Measurements from ENCODE around the gene SLC15A2. TPM values are rescaled to one million over a fixed set of nuclear protein-coding genes. Genes with fewer than 3 reads are reported as not detected.
A peak's percentile ranks its signal among the peaks of the same experiment; 100 is the strongest.

The SLC15A2 gene
- total RNA-seq, 2 experiments from 2014 or later, result 0.53 to 0.59 TPM

- intact Hi-C loops (cut with DNase I, micrococcal nuclease), result loop anchor here in 1 of 2 experiments (10.0 kb wide), 1 partner anchor 369 kb away; no protein-coding TSS in a partner anchor
- Mint-ChIP-seq H3K36me3 (ENCODE audit: low read depth) (peaks cover 5% of the 10 kb centered on the region), H3K27ac (no peak overlapping the region), H3K4me3 (no peak overlapping the region), H3K4me1 (no peaks in the 10 kb centered on the region), H3K27me3 (no peaks in the 10 kb centered on the region), H3K9me3 (ENCODE audit: low read depth) (no peaks in the 10 kb centered on the region)
- ATAC-seq (no peak), DNase-seq (no peak)
- ChIA-PET POLR2A (no interaction called here), CTCF (interaction anchor here (1.6 kb wide), 1 partner anchor 11 kb away, joined by 4 read pairs; no protein-coding TSS in a partner anchor)
Observed at GRCh38 chr3:121885386-121885785, 8.8 kb upstream of the SLC15A2 start.

- no peak for DNase-seq
- Mint-ChIP-seq H3K27ac (no peak overlapping the region), H3K4me3 (no peak overlapping the region), H3K9me3 (ENCODE audit: low read depth) (no peaks in the 10 kb centered on the region), H3K27me3 (no peaks in the 10 kb centered on the region), H3K4me1 (no peaks in the 10 kb centered on the region), H3K36me3 (ENCODE audit: low read depth) (peaks cover 2% of the 10 kb centered on the region)
- ATAC-seq, result no peak
- intact Hi-C loops (cut with DNase I, micrococcal nuclease), result no loop called here
- CTCF ChIA-PET, result no interaction called here
- POLR2A ChIA-PET, result interaction anchor here (0.6 kb wide), 1 partner anchor 348 kb away, joined by 13 read pairs; no protein-coding TSS in a partner anchor
Observed at GRCh38 chr3:121895121-121895520, 920 bp downstream of the SLC15A2 start.

DNA sequence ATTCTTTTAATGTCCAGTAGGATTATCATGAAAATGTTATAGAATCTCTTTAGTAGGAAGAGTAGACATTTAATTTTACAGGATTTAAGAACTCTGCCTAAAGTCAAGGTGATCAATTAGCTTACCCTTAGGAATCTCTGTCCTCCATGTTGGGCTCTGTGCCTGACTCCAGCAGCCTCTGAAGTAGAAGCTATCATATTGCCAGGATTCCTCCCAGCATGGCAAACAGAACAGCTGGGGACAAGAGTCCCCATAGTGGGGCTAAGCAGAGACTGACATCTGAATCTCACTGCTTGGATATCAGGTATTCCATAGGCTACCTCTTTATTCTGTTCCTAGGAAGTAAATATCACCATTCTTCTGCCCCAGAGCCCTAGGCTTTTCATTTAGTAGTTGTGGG is 1.5 kb downstream of the SLC15A2 start:
- intact Hi-C loops (cut with DNase I, micrococcal nuclease), result no loop called here
- Mint-ChIP-seq H3K36me3 (ENCODE audit: low read depth) (peaks cover 2% of the 10 kb centered on the region), H3K4me1 (no peaks in the 10 kb centered on the region), H3K27me3 (no peaks in the 10 kb centered on the region), H3K27ac (no peak overlapping the region), H3K4me3 (no peak overlapping the region), H3K9me3 (ENCODE audit: low read depth) (no peaks in the 10 kb centered on the region)
- DNase-seq (no peak), ATAC-seq (no peak)
- CTCF ChIA-PET, result interaction anchor here (0.8 kb wide), 1 partner anchor 404 kb away, joined by 5 read pairs; no protein-coding TSS in a partner anchor
- POLR2A ChIA-PET, result no interaction called here

DNA sequence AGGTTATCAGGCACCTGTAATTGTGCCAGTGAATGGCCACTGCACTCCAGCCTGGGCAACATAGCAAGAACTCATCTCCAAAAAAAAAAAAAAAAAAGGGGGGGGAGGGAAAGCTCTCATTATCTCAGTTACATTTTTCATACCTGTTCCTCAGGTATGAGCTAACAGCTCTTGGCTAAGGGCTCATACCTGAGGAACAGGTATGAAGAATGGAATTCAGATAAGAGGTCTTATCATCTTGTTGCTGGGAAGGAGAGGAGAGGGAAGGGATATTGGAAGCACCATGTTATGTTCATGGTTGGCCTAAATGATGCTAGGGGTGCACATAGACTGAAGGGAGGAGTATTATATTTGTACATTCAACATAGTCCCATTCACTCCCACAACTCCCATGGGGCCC is 2.6 kb downstream of the SLC15A2 start:
- no peaks in the 10 kb centered on the region for H3K9me3 Mint-ChIP-seq (ENCODE audit: low read depth)
- ATAC-seq (no peak), DNase-seq (no peak)
- intact Hi-C loops (cut with DNase I, micrococcal nuclease), result no loop called here
- POLR2A ChIA-PET, result no interaction called here
- no peak overlapping the region for H3K4me3 Mint-ChIP-seq
- H3K36me3 Mint-ChIP-seq (ENCODE audit: low read depth), result peaks cover 2% of the 10 kb centered on the region
- no peaks in the 10 kb centered on the region for H3K27me3 Mint-ChIP-seq
- no peaks in the 10 kb centered on the region for H3K4me1 Mint-ChIP-seq
- CTCF ChIA-PET, result no interaction called here
- H3K27ac Mint-ChIP-seq, result no peak overlapping the region

DNA sequence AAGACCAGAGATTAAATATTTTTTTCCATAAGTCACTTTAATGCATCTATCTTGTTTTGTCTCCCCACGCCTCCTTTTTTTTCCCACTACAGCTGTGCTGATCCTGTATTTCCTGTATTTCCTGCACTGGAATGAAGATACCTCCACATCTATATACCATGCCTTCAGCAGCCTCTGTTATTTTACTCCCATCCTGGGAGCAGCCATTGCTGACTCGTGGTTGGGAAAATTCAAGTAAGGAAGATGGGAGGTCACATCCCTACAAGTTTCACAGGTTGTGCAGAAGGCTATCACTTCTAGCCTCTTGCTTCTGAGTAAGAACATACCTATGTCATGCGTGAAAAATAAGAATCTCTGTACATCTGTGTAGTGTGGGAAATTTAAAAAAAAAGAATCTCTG is 3.1 kb downstream of the SLC15A2 start:
- H3K9me3 Mint-ChIP-seq (ENCODE audit: low read depth), result no peaks in the 10 kb centered on the region
- no peak for DNase-seq
- H3K27me3 Mint-ChIP-seq, result no peaks in the 10 kb centered on the region
- ChIA-PET CTCF (interaction anchor here (1.1 kb wide), 1 partner anchor 46 kb away, joined by 4 read pairs; no protein-coding TSS in a partner anchor), POLR2A (no interaction called here)
- intact Hi-C loops (cut with DNase I, micrococcal nuclease), result no loop called here
- peaks cover 2% of the 10 kb centered on the region for H3K36me3 Mint-ChIP-seq (ENCODE audit: low read depth)
- no peak overlapping the region for H3K4me3 Mint-ChIP-seq
- H3K4me1 Mint-ChIP-seq, result no peaks in the 10 kb centered on the region
- no peak overlapping the region for H3K27ac Mint-ChIP-seq
- no peak for ATAC-seq

GRCh38 chr3:121913305-121913990 is 19.2 kb downstream of the SLC15A2 start:
- CTCF ChIA-PET, result no interaction called here
- intact Hi-C loops (cut with DNase I, micrococcal nuclease), result no loop called here
- H3K9me3 Mint-ChIP-seq (ENCODE audit: low read depth), result peaks cover under 1% of the 10 kb centered on the region
- H3K27ac Mint-ChIP-seq, result no peak overlapping the region
- no peak for DNase-seq
- H3K4me1 Mint-ChIP-seq, result peaks cover 10% of the 10 kb centered on the region
- peaks cover 9% of the 10 kb centered on the region for H3K36me3 Mint-ChIP-seq (ENCODE audit: low read depth)
- ATAC-seq, result peak; percentile 23
- POLR2A ChIA-PET, result no interaction called here
- no peak overlapping the region for H3K4me3 Mint-ChIP-seq
- no peaks in the 10 kb centered on the region for H3K27me3 Mint-ChIP-seq

DNA sequence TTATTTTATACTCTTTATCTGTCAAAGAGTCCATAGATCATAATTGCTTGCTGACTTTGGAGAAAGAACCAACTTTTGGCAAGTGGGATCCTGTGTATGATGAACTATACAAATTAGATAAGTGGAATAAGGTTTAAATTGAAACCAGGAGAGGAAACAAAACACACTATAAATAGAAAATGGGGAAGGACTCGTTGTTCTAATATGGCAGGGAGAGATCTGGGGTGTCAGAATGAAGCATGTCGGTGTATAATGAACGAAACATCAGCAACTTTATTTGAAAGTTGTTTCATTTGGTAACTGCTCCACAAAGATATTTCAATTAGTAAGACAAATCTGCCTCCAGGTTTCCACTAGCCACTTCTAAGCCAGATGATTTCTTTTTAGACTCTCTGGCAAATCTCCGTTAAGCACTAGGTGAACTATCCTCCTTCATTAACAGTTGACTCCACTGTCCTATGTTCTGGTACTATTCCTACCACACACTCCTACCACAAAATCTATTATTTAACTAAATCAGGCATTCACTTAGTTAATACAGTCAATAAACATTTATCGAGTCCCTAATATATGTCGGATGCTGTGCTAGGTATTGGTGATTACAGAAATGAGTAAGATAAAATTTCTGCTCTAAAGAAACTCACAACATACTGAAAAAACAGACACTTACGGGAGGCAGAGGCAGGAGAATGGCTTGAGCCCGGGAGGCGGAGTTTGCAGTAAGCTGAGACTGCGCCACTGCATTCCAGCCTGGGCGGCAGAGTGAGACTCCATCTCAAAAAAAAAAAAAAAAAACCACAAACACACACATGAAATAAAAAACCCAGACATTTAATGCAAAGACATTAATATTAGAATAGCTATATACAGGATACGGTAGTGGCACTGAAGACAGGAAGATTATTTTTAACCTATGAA is 20.1 kb downstream of the SLC15A2 start:
- Mint-ChIP-seq H3K27me3 (no peaks in the 10 kb centered on the region), H3K4me3 (no peak overlapping the region), H3K27ac (no peak overlapping the region), H3K9me3 (ENCODE audit: low read depth) (no peaks in the 10 kb centered on the region), H3K36me3 (ENCODE audit: low read depth) (peaks cover 5% of the 10 kb centered on the region), H3K4me1 (peaks cover 10% of the 10 kb centered on the region)
- ChIA-PET CTCF (no interaction called here), POLR2A (no interaction called here)
- DNase-seq, result no peak
- intact Hi-C loops (cut with DNase I, micrococcal nuclease), result no loop called here
- no peak for ATAC-seq

DNA sequence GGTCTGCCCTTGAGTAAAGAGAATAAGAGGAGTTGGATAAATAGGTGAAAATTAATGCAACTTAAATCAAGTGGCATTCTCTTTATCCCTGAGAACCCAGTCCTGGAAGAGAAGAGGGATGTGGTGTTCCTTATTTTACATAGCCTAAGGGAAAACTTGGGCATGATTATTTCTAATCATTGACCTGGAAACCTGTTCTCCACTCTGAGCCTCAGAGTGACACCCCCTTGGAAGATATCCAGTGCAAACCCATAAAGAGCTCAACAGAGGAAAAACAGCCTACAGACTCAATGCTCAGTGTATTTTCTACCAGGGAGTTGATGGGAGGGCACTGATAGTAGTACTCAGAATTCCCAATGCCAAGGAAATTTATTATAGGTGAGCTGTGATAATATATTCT is 22.0 kb downstream of the SLC15A2 start:
- Mint-ChIP-seq H3K4me1 (peaks cover 10% of the 10 kb centered on the region), H3K4me3 (no peak overlapping the region), H3K36me3 (ENCODE audit: low read depth) (peaks cover 3% of the 10 kb centered on the region), H3K27me3 (no peaks in the 10 kb centered on the region), H3K9me3 (ENCODE audit: low read depth) (no peaks in the 10 kb centered on the region), H3K27ac (no peak overlapping the region)
- ChIA-PET POLR2A (no interaction called here), CTCF (no interaction called here)
- ATAC-seq, result no peak
- intact Hi-C loops (cut with DNase I, micrococcal nuclease), result no loop called here
- no peak for DNase-seq

GRCh38 chr3:121918779-121919483 is 24.7 kb downstream of the SLC15A2 start:
- DNase-seq, result no peak
- POLR2A ChIA-PET, result no interaction called here
- intact Hi-C loops (cut with DNase I, micrococcal nuclease), result no loop called here

DNA sequence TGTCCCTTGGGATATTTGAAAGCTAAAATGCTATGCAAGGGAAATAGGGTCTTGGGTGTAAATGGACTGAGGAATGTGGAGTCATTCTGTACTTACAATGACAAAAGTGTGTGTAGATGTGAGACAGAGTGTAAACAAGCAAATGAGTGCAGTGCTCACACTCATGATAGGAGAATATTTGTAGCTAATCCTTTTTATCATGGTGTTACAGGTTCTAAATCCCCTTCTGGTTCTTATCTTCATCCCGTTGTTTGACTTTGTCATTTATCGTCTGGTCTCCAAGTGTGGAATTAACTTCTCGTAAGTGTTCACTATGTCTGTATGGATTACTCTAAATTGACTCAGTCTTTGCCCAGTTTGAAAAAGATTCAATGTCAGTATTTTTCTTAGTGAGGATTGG is 30.5 kb downstream of the SLC15A2 start:
- POLR2A ChIA-PET, result no interaction called here

More at GRCh38 chr3:121918779-121919483, 24.7 kb downstream of the SLC15A2 start:
- Mint-ChIP-seq H3K4me3 (no peak overlapping the region), H3K27me3 (no peaks in the 10 kb centered on the region), H3K27ac (no peak overlapping the region), H3K36me3 (ENCODE audit: low read depth) (peaks cover 4% of the 10 kb centered on the region), H3K9me3 (ENCODE audit: low read depth) (no peaks in the 10 kb centered on the region), H3K4me1 (peaks cover under 1% of the 10 kb centered on the region)
- CTCF ChIA-PET, result no interaction called here
- no peak for ATAC-seq

DNA sequence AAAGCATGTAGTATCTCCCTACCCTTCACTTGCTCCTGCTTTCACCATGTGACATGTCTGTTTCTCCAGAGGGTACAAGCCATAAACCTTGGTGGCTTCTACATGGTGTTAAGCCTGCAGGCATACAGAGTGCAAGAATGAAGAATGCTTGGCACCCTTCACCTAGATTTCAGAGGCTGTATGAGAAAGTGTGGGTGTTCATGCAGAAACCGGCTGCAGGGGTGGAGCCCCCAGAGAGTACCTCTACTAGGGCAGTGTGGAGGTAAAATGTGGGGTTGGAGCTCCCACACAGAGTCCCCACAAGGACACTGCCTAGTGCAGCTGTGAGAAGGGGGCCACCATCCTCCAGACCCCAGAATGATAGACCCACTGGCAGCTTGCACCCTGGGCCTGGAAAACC is 32.2 kb downstream of the SLC15A2 start:
- no peak for ATAC-seq

More for the DNA sequence above, 30.5 kb downstream of the SLC15A2 start:
- intact Hi-C loops (cut with DNase I, micrococcal nuclease), result no loop called here
- Mint-ChIP-seq H3K4me1 (no peaks in the 10 kb centered on the region), H3K4me3 (no peak overlapping the region), H3K27ac (no peak overlapping the region), H3K9me3 (ENCODE audit: low read depth) (no peaks in the 10 kb centered on the region), H3K27me3 (no peaks in the 10 kb centered on the region), H3K36me3 (ENCODE audit: low read depth) (peaks cover 6% of the 10 kb centered on the region)
- CTCF ChIA-PET, result interaction anchor here (0.6 kb wide), 1 partner anchor 1042 kb away, joined by 3 read pairs; no protein-coding TSS in a partner anchor
- no peak for ATAC-seq
- DNase-seq, result no peak

More for the DNA sequence above, 32.2 kb downstream of the SLC15A2 start:
- H3K27me3 Mint-ChIP-seq, result no peaks in the 10 kb centered on the region
- no peak for DNase-seq
- ChIA-PET CTCF (no interaction called here), POLR2A (no interaction called here)
- no peaks in the 10 kb centered on the region for H3K9me3 Mint-ChIP-seq (ENCODE audit: low read depth)
- intact Hi-C loops (cut with DNase I, micrococcal nuclease), result no loop called here
- no peaks in the 10 kb centered on the region for H3K4me1 Mint-ChIP-seq
- no peak overlapping the region for H3K4me3 Mint-ChIP-seq
- H3K36me3 Mint-ChIP-seq (ENCODE audit: low read depth), result peaks cover 6% of the 10 kb centered on the region
- H3K27ac Mint-ChIP-seq, result no peak overlapping the region

All from activated CD4-positive, alpha-beta T cell treated with anti-CD3 and anti-CD28 coated beads for 36 hours (primary cell).